ENCODE data around the gene ALOXE3.

Gene ALOXE3

GRCh38 chr17:8138672-8139371 lies 20.5 kb upstream of the ALOXE3 start:
- 0% methylated on average over 23 to 43 of the region's 46 CpGs for WGBS, 2 experiments (ENCODE audit: insufficient coverage in 2 of 2)
- peaks cover 36% of the 10 kb centered on the region for H3K36me3 ChIP-seq (ENCODE audit: control insufficient read depth, insufficient read depth, low read length)
- peak overlapping the region; percentile 90 for H3K27ac ChIP-seq (ENCODE audit: low read depth, low read length, severe bottlenecking)
- peaks cover 7% of the 10 kb centered on the region for H3K4me1 ChIP-seq (ENCODE audit: control insufficient read depth, insufficient read depth, low read length, poor library complexity, severe bottlenecking)
- H3K4me3 ChIP-seq (ENCODE audit: extremely low read depth, insufficient read depth, low read length, poor library complexity, severe bottlenecking), result peak overlapping the region; percentile 56
- H3K9me3 ChIP-seq (ENCODE audit: control insufficient read depth, low read length), result no peaks in the 10 kb centered on the region

- H3K4me3 ChIP-seq (ENCODE audit: extremely low read depth, insufficient read depth, low read length, poor library complexity, severe bottlenecking), result peak overlapping the region; percentile 46
- H3K9me3 ChIP-seq (ENCODE audit: control insufficient read depth, low read length), result no peaks in the 10 kb centered on the region
- peaks cover 12% of the 10 kb centered on the region for H3K4me1 ChIP-seq (ENCODE audit: control insufficient read depth, insufficient read depth, low read length, poor library complexity, severe bottlenecking)
- no peak overlapping the region for H3K27ac ChIP-seq (ENCODE audit: low read depth, low read length, severe bottlenecking)
- peaks cover 31% of the 10 kb centered on the region for H3K36me3 ChIP-seq (ENCODE audit: control insufficient read depth, insufficient read depth, low read length)
- 1 to 2% methylated on average over 7 of the region's 7 CpGs for WGBS, 2 experiments (ENCODE audit: insufficient coverage in 2 of 2)
Measured at GRCh38 chr17:8138374-8138671, 20.0 kb upstream of the ALOXE3 start.

DNA sequence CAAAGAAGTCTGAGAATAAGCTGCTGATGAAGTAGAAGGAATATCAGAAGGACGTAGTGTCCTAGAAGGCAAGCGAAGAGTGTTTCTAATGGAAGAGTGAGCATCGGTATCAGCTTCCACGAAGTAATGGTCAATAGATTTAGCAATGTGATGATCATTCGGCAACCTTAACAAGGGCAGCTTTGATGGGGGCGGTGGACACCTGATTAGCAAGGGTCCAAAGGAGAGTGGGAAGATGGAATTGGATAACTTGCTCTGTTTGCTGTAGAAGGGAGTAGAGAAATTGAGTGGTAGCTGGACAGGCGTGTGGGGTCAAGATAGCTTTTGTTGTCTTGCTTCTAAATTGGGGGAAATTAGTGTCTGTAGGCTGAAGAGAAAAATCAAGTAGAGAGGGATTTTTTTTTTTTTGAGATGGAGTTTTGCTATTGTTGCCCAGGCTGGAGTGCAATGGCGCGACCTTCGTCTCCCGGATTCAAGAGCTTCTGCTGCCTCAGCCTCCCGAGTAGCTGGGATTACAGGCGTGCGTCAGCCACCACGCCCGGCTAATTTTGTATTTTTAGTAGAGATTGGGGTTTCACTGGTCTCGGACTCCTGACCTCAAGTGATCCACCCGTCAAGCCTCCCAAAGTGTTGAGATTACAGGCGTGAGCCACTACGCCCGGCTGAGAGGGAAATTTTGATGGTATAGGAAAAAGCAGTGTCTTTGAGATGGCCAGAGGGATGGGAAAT lies 19.5 kb upstream of the ALOXE3 start:
- Histone ChIP-seq H3K4me1 (ENCODE audit: control insufficient read depth, insufficient read depth, low read length, poor library complexity, severe bottlenecking) (peaks cover 12% of the 10 kb centered on the region), H3K9me3 (ENCODE audit: control insufficient read depth, low read length) (no peaks in the 10 kb centered on the region), H3K36me3 (ENCODE audit: control insufficient read depth, insufficient read depth, low read length) (peaks cover 27% of the 10 kb centered on the region), H3K4me3 (ENCODE audit: extremely low read depth, insufficient read depth, low read length, poor library complexity, severe bottlenecking) (peak overlapping the region; percentile 46), H3K27ac (ENCODE audit: low read depth, low read length, severe bottlenecking) (no peak overlapping the region)
- 41 to 47% methylated on average over 13 to 14 of the region's 21 CpGs for WGBS, 2 experiments (ENCODE audit: insufficient coverage in 2 of 2)

- 86 to 95% methylated on average over 3 to 4 of the region's 4 CpGs for WGBS, 2 experiments (ENCODE audit: insufficient coverage in 2 of 2)
Measured at GRCh38 chr17:8133941-8134340, 15.6 kb upstream of the ALOXE3 start.

DNA sequence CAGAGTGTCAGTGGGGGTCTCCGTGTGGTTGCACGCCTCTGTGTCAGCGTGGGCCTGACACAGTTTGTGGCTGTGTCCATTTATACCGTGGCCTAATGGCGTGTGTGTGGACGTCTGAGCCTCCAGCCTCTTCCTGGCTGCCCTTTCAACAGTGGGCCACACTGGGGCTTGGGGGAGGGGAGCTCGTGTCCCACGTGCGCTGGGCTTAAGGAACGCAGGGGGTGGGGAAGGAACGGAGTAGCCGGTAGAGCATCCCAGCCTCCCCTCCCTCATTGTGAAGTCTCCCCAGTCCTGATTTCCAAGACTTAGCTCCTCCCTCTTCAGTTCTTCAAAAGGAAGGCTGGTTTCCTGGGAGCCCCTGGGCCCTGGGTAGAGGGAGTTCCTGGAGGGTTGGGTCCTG lies 15.1 kb upstream of the ALOXE3 start:
- Histone ChIP-seq H3K27ac (ENCODE audit: low read depth, low read length, severe bottlenecking) (peak overlapping the region; percentile 45), H3K9me3 (ENCODE audit: control insufficient read depth, low read length) (no peaks in the 10 kb centered on the region), H3K4me3 (ENCODE audit: extremely low read depth, insufficient read depth, low read length, poor library complexity, severe bottlenecking) (no peak overlapping the region), H3K36me3 (ENCODE audit: control insufficient read depth, insufficient read depth, low read length) (no peaks in the 10 kb centered on the region), H3K4me1 (ENCODE audit: control insufficient read depth, insufficient read depth, low read length, poor library complexity, severe bottlenecking) (peaks cover 12% of the 10 kb centered on the region)
- WGBS, 2 experiments (ENCODE audit: insufficient coverage in 2 of 2), result 67 to 75% methylated on average over 5 to 10 of the region's 12 CpGs

More at GRCh38 chr17:8133941-8134340, 15.6 kb upstream of the ALOXE3 start:
- peaks cover 12% of the 10 kb centered on the region for H3K4me1 ChIP-seq (ENCODE audit: control insufficient read depth, insufficient read depth, low read length, poor library complexity, severe bottlenecking)
- no peaks in the 10 kb centered on the region for H3K36me3 ChIP-seq (ENCODE audit: control insufficient read depth, insufficient read depth, low read length)
- H3K4me3 ChIP-seq (ENCODE audit: extremely low read depth, insufficient read depth, low read length, poor library complexity, severe bottlenecking), result no peak overlapping the region
- H3K9me3 ChIP-seq (ENCODE audit: control insufficient read depth, low read length), result no peaks in the 10 kb centered on the region
- H3K27ac ChIP-seq (ENCODE audit: low read depth, low read length, severe bottlenecking), result peak overlapping the region; percentile 45

- Histone ChIP-seq H3K36me3 (ENCODE audit: control insufficient read depth, insufficient read depth, low read length) (no peaks in the 10 kb centered on the region), H3K4me3 (ENCODE audit: extremely low read depth, insufficient read depth, low read length, poor library complexity, severe bottlenecking) (no peak overlapping the region), H3K27ac (ENCODE audit: low read depth, low read length, severe bottlenecking) (no peak overlapping the region), H3K4me1 (ENCODE audit: control insufficient read depth, insufficient read depth, low read length, poor library complexity, severe bottlenecking) (peaks cover 13% of the 10 kb centered on the region), H3K9me3 (ENCODE audit: control insufficient read depth, low read length) (no peaks in the 10 kb centered on the region)
- 94 to 100% methylated on average over 1 to 2 of the region's 3 CpGs for WGBS, 2 experiments (ENCODE audit: insufficient coverage in 2 of 2)
Measured at GRCh38 chr17:8131844-8132441, 13.6 kb upstream of the ALOXE3 start.

DNA sequence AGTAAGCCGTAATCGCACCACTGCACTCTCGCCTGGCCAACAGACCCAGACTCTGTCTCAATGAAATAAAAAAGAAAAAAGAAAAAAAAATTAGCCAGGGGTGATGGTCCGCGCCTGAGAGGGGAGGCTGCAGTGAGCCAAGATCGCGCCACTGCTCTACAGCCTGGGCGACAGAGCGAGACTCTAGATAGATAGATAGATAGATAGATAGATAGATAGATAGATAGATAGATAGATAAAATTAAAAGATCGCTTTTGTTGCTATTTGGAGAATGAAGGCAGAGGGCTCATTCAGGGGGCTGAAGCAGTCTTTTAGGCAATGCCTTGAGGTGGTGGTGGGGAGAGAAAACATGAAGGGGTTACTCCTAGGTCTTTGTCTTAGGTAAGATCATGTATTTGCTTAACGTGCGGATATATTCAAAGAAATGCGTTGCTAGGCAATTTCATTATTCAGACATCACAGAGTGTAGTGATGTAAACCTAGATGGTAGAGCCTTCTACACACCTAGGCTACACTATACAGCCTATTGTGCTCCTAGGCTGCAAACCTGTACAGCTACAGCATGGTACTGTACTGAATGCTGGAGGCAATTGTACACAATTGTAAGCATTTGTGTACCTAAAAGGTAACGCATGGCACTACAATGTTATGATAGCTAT lies 9.9 kb upstream of the ALOXE3 start:
- WGBS, 2 experiments (ENCODE audit: insufficient coverage in 2 of 2), result 89 to 94% methylated on average over 8 to 9 of the region's 14 CpGs
- H3K27ac ChIP-seq (ENCODE audit: low read depth, low read length, severe bottlenecking), result no peak overlapping the region
- no peak overlapping the region for H3K4me3 ChIP-seq (ENCODE audit: extremely low read depth, insufficient read depth, low read length, poor library complexity, severe bottlenecking)

DNA sequence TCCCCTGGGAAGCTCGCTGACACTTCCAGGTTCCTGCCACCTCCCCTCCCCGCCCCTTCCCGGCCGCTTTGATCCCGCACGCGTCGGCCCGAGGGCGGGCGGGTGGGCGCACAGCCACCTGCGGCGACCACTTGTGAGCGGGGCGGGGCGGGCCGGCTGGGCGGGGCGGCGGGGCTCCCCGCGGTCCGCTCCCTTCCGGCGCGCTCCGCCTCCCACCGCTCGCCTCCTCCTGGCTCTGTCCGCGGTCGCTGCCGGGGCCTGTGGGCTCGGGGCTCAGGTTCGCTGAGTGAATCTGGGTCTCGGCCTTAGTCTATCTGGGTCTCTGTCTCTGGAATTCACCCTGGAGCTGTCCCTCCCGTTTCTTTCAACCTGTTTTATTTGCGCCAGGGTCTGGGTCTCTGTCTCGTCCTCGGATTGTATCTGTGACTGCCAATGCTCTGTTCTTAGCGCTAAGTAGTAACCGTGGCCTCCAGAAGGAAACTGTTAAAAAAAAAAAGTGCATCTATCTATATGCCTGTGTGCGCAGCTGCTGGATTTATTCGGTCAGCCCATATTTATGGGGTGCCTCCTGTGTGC lies 8.3 kb upstream of the ALOXE3 start:
- Histone ChIP-seq H3K4me1 (ENCODE audit: control insufficient read depth, insufficient read depth, low read length, poor library complexity, severe bottlenecking) (peaks cover 23% of the 10 kb centered on the region), H3K36me3 (ENCODE audit: control insufficient read depth, insufficient read depth, low read length) (no peaks in the 10 kb centered on the region), H3K4me3 (ENCODE audit: extremely low read depth, insufficient read depth, low read length, poor library complexity, severe bottlenecking) (peak overlapping the region; percentile 66), H3K9me3 (ENCODE audit: control insufficient read depth, low read length) (no peaks in the 10 kb centered on the region), H3K27ac (ENCODE audit: low read depth, low read length, severe bottlenecking) (no peak overlapping the region)
- WGBS, 2 experiments (ENCODE audit: insufficient coverage in 2 of 2), result 0 to 1% methylated on average over 33 to 34 of the region's 45 CpGs

More for the DNA sequence above, 9.9 kb upstream of the ALOXE3 start:
- no peaks in the 10 kb centered on the region for H3K9me3 ChIP-seq (ENCODE audit: control insufficient read depth, low read length)
- H3K4me1 ChIP-seq (ENCODE audit: control insufficient read depth, insufficient read depth, low read length, poor library complexity, severe bottlenecking), result peaks cover 23% of the 10 kb centered on the region
- H3K36me3 ChIP-seq (ENCODE audit: control insufficient read depth, insufficient read depth, low read length), result no peaks in the 10 kb centered on the region

GRCh38 chr17:8125947-8126490 lies 7.7 kb upstream of the ALOXE3 start:
- Histone ChIP-seq H3K9me3 (ENCODE audit: control insufficient read depth, low read length) (no peaks in the 10 kb centered on the region), H3K4me3 (ENCODE audit: extremely low read depth, insufficient read depth, low read length, poor library complexity, severe bottlenecking) (peak overlapping the region; percentile 66), H3K36me3 (ENCODE audit: control insufficient read depth, insufficient read depth, low read length) (no peaks in the 10 kb centered on the region), H3K27ac (ENCODE audit: low read depth, low read length, severe bottlenecking) (no peak overlapping the region), H3K4me1 (ENCODE audit: control insufficient read depth, insufficient read depth, low read length, poor library complexity, severe bottlenecking) (peaks cover 23% of the 10 kb centered on the region)
- WGBS, 2 experiments (ENCODE audit: insufficient coverage in 2 of 2), result 0 to 1% methylated on average over 20 to 27 of the region's 35 CpGs
